HG03280 (cell line): ENCODE measurements around the gene TUBGCP6.

ENCODE experiments used
- ATAC-seq: cut with Tn5 transposase; IDR thresholded peaks from one replicate; pipeline ENCODE4 v1.9.1; 2021; ENCODE audit warnings: mild to moderate bottlenecking, moderate library complexity; ENCODE audit not compliant: unreplicated experiment

Gene TUBGCP6

GRCh38 chr22:50251477-50252081, 6.8 kb upstream of the TUBGCP6 start:
- ATAC-seq = no peak

GRCh38 chr22:50250555-50251476, 6.0 kb upstream of the TUBGCP6 start, which contains the start of gene HDAC10:
HDAC10 (minus strand) TSS chr22:50251265; CDS start chr22:50251032, 233 bp downstream.
- ATAC-seq = peak; percentile 58

DNA sequence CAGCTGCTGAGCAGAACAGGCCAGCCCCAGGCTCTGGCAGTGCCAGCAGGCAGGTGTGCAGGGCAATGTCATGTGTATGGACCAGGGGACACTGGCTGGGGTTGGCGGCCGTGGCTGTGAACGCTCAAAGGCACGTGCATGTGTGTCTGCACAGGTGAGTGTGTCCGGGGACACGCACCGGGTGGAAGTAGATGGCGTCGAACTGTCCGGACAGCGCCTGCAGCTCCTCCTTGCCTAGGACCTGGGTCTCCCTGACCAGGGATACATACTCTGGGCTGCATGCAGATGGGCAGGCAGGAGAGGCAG, 5.4 kb upstream of the TUBGCP6 start:
- no peak for ATAC-seq

GRCh38 chr22:50249341-50250248, 4.8 kb upstream of the TUBGCP6 start:
- no peak for ATAC-seq

DNA sequence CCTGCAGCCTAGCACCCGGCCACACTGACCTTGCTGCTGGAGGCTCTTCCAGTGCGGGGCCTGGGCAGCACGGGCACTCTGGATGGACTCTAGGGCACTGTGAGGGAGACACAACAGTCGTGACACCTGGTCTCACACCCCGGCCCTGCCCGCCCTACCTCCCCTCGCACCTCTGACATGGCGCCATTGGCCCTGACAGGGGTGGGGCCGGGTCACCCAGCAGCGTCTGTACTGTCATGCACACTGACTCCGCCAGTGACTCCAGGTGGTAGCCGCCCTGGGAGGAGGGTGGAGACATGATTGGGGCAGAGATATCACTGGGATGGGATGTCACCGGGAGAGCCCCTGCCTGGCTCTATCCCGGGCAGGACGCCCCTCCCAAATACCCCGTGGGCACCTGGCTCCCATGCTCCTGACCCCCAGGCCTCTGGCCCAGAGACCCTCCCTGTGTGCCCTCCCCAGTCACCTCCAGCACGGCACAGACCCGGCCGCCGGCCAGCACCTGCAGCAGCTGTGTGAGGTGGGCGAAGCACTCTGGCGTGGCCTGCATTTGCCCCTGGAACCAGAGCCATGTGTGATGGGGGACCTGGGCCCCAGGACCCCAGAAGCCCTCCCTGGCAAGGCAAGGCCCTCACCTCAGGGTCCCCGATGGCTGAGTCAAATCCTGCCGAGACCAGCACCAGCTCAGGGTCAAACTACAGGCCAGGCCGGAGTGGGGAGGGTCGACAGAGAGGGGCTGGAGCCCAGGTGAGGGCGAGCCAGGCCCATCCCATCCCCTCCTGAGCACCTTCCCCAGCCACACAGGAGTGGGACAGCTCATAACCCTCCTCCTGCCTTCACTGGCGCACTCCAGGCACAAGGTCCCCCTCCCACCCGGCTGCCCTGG, 3.6 kb upstream of the TUBGCP6 start:
- ATAC-seq = no peak

- no peak for ATAC-seq
Observed at GRCh38 chr22:50247748-50248147, 2.9 kb upstream of the TUBGCP6 start.

- no peak for ATAC-seq
Observed at GRCh38 chr22:50246242-50247175, 1.7 kb upstream of the TUBGCP6 start.

- no peak for ATAC-seq
Observed at GRCh38 chr22:50245214-50246072, 620 bp upstream of the TUBGCP6 start.

DNA sequence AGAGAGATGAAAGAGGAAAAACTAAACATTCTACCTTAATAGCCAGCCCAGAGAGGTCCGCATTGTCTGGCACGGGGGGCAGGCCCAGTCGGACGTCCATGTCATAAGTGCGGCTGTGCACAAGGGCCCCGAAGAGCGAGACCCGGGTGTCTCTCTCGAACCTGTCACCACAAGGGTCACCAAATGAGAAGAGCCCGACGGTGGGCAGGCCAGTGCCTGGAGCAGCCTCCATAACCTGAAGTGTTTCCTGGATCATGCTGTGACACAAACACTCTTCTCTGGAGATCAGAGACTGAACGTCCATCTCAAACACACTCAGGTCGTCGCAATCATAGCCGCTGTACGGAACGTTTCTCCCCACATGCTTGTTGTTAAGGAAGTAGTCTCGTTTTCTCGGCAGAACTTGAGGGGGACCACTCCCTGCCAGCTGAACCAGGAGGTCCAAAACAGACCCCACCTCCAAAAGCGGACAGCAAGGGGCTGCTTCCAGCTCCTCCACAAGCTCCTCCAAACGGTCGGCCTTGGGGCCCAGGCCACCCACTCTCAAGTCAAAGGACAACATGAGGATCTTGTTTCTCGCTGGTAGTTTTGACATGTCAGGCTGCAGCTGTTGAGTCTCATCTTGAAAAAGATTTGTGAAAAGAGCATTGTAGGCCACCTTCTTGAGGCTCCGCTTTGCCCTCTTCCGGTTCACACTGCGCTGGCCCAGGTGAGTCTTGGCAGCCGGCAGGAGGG, 971 bp downstream of the TUBGCP6 start:
- no peak for ATAC-seq

DNA sequence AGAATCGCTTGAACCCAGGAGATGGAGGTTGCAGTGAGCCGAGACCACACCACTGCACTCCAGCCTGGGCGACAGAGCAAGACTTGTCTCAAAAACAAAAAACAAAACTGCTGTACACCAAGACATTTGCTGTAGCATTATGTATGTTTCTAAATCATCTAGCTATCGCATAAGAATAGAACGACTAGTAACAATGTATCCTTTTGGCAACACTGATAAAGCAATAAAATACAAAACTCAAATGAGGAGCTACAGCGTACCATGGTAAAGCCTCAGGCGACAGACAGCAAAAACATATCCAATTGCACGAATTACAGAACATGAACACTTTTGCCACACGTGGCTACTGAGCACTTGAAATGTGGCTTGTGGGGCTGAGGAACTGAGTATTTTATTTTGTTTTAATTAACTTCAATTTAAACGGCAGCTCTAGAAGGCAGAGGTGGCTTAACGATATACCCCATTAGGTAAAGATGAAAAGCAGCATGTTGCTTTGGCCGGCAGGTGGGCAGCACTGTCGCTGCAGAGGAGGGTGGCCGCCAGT, 2.3 kb downstream of the TUBGCP6 start:
- ATAC-seq = no peak

GRCh38 chr22:50238755-50239154, 6.1 kb downstream of the TUBGCP6 start:
- no peak for ATAC-seq

GRCh38 chr22:50236731-50237409, 8.0 kb downstream of the TUBGCP6 start:
- no peak for ATAC-seq

GRCh38 chr22:50233223-50233622, 11.6 kb downstream of the TUBGCP6 start:
- ATAC-seq = no peak

DNA sequence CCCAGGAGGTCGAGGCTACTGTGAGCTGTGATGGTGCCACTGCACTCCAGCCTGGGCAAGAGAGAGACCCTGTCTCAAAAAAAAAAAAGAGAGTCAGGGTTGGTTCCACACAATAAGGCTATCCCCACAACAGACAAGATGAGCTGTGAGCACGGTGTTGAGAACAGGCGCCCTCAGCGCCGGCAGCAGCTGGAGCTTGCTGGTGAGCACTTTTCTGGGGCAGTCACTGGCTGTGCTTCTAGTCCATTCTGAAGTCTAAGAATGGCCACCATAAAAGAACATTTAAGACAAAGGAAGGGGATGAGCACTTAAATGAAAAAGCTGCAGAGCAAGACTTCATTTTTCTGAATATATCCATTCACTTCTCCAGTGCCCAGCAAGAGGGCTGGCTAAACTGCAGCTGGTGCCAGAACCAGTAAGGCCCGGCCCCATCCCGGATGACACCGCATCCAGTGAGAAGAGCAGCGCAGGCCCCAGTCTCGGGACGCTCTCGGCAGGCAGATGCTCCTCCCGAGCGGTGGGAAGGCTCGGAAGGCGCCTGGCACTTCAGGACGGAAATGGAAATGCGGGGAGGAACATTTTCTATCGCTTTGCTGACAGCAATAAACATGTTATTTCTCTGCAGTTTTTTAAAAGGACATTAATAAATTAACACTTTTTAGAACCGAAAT, 12.2 kb downstream of the TUBGCP6 start:
- ATAC-seq = no peak

- ATAC-seq = no peak
Observed at GRCh38 chr22:50229370-50229769, 15.5 kb downstream of the TUBGCP6 start.

- ATAC-seq = no peak
Observed at GRCh38 chr22:50228366-50228765, 16.5 kb downstream of the TUBGCP6 start.
